Measurements from ENCODE around the gene IFITM1. TPM values are rescaled to one million over a fixed set of nuclear protein-coding genes. Genes with fewer than 3 reads are reported as not detected.
"Not testable (repeated sequence)": the region's sequence is repeated elsewhere in the genome, so short reads cannot be mapped to it uniquely, and the experiment has no call there.

Gene IFITM1
- total RNA-seq, 1 donor, result 78.1 TPM

- DNase-seq (ENCODE audit: low read depth in 2 of 3, low spot score in 2 of 3), result no peak
Observed at GRCh38 chr11:360326-361280, 46.8 kb downstream of the IFITM1 start.

- no peak for DNase-seq (ENCODE audit: low read depth in 2 of 3, low spot score in 2 of 3)
Observed at GRCh38 chr11:362642-363442, 49.0 kb downstream of the IFITM1 start.

- DNase-seq (ENCODE audit: low read depth in 2 of 3, low spot score in 2 of 3), result not testable (repeated sequence)
Observed at GRCh38 chr11:363443-363805, 49.6 kb downstream of the IFITM1 start.

- peak in 2 of 3 donors; percentile 58 to 63 for DNase-seq (ENCODE audit: low read depth in 2 of 3, low spot score in 2 of 3)
Observed at GRCh38 chr11:363948-364761, 50.3 kb downstream of the IFITM1 start.

Small RNAs within 50 kb of the gene (small RNA-seq; reads per million reads assigned to genes)
- not detected for gene AC136475.6

Other genes with a start within 250 kb of the IFITM1 start
- not detected for gene SCGB1C1, start 121.0 kb upstream of the IFITM1 start, total RNA-seq
- 27.2 TPM for gene BET1L, start 106.6 kb upstream of the IFITM1 start, total RNA-seq
- gene RIC8A, start 106.3 kb upstream of the IFITM1 start, total RNA-seq, result 97.5 TPM
- 17.8 TPM for gene SIRT3, start 77.7 kb upstream of the IFITM1 start, total RNA-seq
- gene PSMD13, start 77.1 kb upstream of the IFITM1 start, total RNA-seq, result 73.2 TPM
- 0.54 TPM for gene NLRP6, start 35.6 kb upstream of the IFITM1 start, total RNA-seq
- gene PGGHG, start 24.9 kb upstream of the IFITM1 start, total RNA-seq, result 35.3 TPM
- gene IFITM5, start 14.5 kb upstream of the IFITM1 start, total RNA-seq, result not detected
- gene IFITM2, start 6.2 kb upstream of the IFITM1 start, total RNA-seq, result 200 TPM
- gene IFITM3, start 6.8 kb downstream of the IFITM1 start, total RNA-seq, result 50.6 TPM
- gene B4GALNT4, start 55.5 kb downstream of the IFITM1 start, total RNA-seq, result 3.5 TPM
- gene PKP3, start 80.2 kb downstream of the IFITM1 start, total RNA-seq, result 0.27 TPM
- 75.7 TPM for gene SIGIRR, start 101.0 kb downstream of the IFITM1 start, total RNA-seq
- 7.0 TPM for gene ANO9, start 128.0 kb downstream of the IFITM1 start, total RNA-seq
- gene PTDSS2, start 136.2 kb downstream of the IFITM1 start, total RNA-seq, result 42.3 TPM
- 165 TPM for gene RNH1, start 193.2 kb downstream of the IFITM1 start, total RNA-seq
- gene HRAS, start 221.5 kb downstream of the IFITM1 start, total RNA-seq, result 22.1 TPM
- gene LRRC56, start 223.5 kb downstream of the IFITM1 start, total RNA-seq, result 3.5 TPM
- gene LMNTD2, start 246.7 kb downstream of the IFITM1 start, total RNA-seq, result 1.6 TPM
- 30.2 TPM for gene RASSF7, start 246.9 kb downstream of the IFITM1 start, total RNA-seq